Ovary (tissue), 9 donors: ENCODE data around the gene PYCR2. TPM values are rescaled to one million over a fixed set of nuclear protein-coding genes. Genes with fewer than 3 reads are reported as not detected.

Experiments
- DNase-seq, 5 donors: peaks; one replicate each; pipeline ENCODE4 v3.0.0-alpha.2; 2019 to 2020
- H3K27ac ChIP-seq, 2 donors: fragments of 200-600 bp; one replicate each; pipeline versions ENCODE4 v1.5.1 to v1.8.0; 2019 to 2022
- H3K27me3 ChIP-seq: fragments of 200-600 bp; one replicate; pipeline ENCODE4 v1.8.0; 2022
- H3K36me3 ChIP-seq: fragments of 200-600 bp; sonication (generic); one replicate; pipeline ENCODE4 v1.5.1; 2019
- H3K4me1 ChIP-seq: one replicate; pipeline ENCODE4 v1.8.1; 2013; ENCODE audit warnings: mild to moderate bottlenecking, moderate library complexity; ENCODE audit not compliant: insufficient read depth
- H3K4me3 ChIP-seq: fragments of 200-600 bp; sonication (generic); one replicate; pipeline ENCODE4 v1.5.1; 2017
- H3K9me3 ChIP-seq, 2 donors: fragments of 200-600 bp in 1 of 2; sonication (generic) in 1 of 2; one replicate each; pipeline versions ENCODE4 v1.5.1 to v1.8.1; 2013 to 2019; ENCODE audit warnings: mild to moderate bottlenecking in 1 of 2, moderate library complexity in 1 of 2
- EP300 ChIP-seq: sonication (generic); formaldehyde crosslinking; IDR thresholded peaks from one replicate; pipeline ENCODE4 v1.6.1; 2017; ENCODE audit warnings: antibody characterized with exemption
- POLR2A ChIP-seq: fragments of 450-650 bp; IDR thresholded peaks from one replicate; pipeline ENCODE4 v1.6.1; 2017; ENCODE audit warnings: antibody characterized with exemption, mild to moderate bottlenecking, moderate library complexity
- WGBS, 3 donors: extraction: QIAGEN DNeasy Blood & Tissue Kit in 1 of 3; methylation state at CpG; one replicate each; pipeline versions ENCODE4 v1.1.5 to v1.1.7; 2013 to 2017; 5-methylcytosine and 5-hydroxymethylcytosine counted together
- intact Hi-C, 4 donors: fragments of 100-400 bp; cut with DNase I; formaldehyde crosslinking; loops; one replicate each; pipeline versions ENCODE4 v1.11.0 to v1.15.1; 2022 to 2023
- polyA plus RNA-seq, 2 donors: library from polyadenylated mRNA; stranded (reverse); fragments of 200-250 nt in 1 of 2; fragments of 350-450 nt in 1 of 2; fragmentation: Illumina TruSeq in 1 of 2; extraction: RNeasy Lipid Tissue Mini Kit (QIAGEN cat#74804) in 1 of 2; gene quantifications; one replicate each; pipeline ENCODE4 v1.2.3, GENCODE V29; 2013 to 2014
- total RNA-seq, 7 donors: library from RNA; depleted of rRNA in 2 of 7; stranded (reverse); fragments of >200 nt in 2 of 7; fragmentation: NEBNext Ultra II Directional in 3 of 7; extraction: Animal tissue kit (Norgen Biotek cat#: 25700) in 3 of 7; gene quantifications; one replicate each; pipeline versions ENCODE4 v1.1.0 to v1.2.4, GENCODE V29; 2016 to 2023
- TF ChIP-seq, protein P1 (sequence below), 3 donors: fragments of 450-650 bp in 2 of 3; fragments of 200-600 bp in 1 of 3; IDR thresholded peaks; one replicate each; pipeline versions ENCODE4 v1.5.1 to v1.8.0; 2016 to 2022; ENCODE audit warnings: antibody characterized with exemption in 3 of 3, mild to moderate bottlenecking in 1 of 3
- donor health status: DM: no; HTN: no; CAD: no; lungs with moderate emphysema.
- donor health status: DM: no; HTN: no; CAD: no.
- donor health status: Bipolar disorder and iron deficiency.
- donor health status: DM: yes; HTN: yes; CAD: no.
- donor health status: DM: no; HTN: no; CAD: no.
- donor health status: DM: yes; HTN: yes; CAD: no.

Gene PYCR2
- total and polyA plus RNA-seq, 9 donors: 35.8 to 93.3 (median 58.7) TPM

DNA sequence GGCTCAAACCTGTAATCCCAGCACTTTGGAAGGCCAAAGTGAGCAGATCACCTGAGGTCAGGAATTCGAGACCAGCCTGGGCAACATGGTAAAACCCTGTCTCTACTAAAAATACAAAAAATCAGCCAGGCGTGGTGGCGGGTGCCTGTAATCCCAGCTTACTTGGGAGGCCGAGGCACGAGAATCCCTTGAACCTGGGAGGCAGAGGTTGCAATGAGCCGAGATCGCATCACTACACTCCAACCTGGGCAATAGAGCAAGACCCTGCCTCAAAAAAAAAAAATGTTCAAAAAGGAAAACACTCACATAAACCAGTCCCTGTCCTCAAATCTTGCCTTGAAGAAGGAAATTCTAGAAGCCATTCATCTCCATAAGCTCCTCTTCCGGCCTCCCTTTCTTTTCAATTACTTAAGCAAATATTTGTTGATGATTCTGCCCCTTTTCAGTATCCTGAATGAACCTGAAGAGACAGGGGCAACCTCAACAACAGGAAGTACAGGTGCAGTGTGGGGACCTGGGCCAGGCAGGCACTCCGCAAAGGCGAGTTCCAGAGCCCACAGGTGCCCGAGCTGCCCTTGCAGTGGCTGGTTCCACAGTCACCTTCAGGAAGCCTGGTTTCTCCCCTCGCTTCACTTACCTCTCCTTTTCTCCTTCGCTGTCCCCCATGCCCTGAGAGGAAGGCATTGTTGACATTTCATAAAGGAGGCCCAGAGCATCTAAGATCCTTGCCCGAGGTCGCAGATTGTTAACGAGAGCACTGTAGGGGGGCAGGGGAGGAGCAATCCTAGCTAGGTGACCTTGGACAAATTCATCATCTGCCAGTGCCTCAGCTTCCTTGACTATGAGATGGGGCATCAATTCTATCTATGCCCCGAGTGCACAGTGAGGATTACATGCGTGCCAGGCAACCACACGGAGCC lies 26.2 kb downstream of the PYCR2 start:
- DNase-seq: no peak
- intact Hi-C loops: no loop called here
- no peak overlapping the region for H3K4me3 ChIP-seq
- no peaks in the 10 kb centered on the region for H3K36me3 ChIP-seq
- no peak overlapping the region for H3K27ac ChIP-seq
- no peaks in the 10 kb centered on the region for H3K9me3 ChIP-seq
- H3K27me3 ChIP-seq: no peaks in the 10 kb centered on the region
- TF ChIP-seq POLR2A (no peak), EP300 (no peak)
- TF ChIP-seq, protein P1, sequence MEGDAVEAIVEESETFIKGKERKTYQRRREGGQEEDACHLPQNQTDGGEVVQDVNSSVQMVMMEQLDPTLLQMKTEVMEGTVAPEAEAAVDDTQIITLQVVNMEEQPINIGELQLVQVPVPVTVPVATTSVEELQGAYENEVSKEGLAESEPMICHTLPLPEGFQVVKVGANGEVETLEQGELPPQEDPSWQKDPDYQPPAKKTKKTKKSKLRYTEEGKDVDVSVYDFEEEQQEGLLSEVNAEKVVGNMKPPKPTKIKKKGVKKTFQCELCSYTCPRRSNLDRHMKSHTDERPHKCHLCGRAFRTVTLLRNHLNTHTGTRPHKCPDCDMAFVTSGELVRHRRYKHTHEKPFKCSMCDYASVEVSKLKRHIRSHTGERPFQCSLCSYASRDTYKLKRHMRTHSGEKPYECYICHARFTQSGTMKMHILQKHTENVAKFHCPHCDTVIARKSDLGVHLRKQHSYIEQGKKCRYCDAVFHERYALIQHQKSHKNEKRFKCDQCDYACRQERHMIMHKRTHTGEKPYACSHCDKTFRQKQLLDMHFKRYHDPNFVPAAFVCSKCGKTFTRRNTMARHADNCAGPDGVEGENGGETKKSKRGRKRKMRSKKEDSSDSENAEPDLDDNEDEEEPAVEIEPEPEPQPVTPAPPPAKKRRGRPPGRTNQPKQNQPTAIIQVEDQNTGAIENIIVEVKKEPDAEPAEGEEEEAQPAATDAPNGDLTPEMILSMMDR (IDR thresholded peaks at IDR 0.05): no peak
- 90 to 94% (median 93%) methylated on average over 19 of the region's 19 CpGs for WGBS, 3 donors
- H3K4me1 ChIP-seq: no peaks in the 10 kb centered on the region

GRCh38 chr1:225896937-225897549 lies 27.0 kb downstream of the PYCR2 start:
- WGBS, 3 donors: 66 to 71% (median 70%) methylated on average over 7 of the region's 7 CpGs
- H3K9me3 ChIP-seq: no peaks in the 10 kb centered on the region
- intact Hi-C loops: no loop called here
- no peak overlapping the region for H3K27ac ChIP-seq
- H3K27me3 ChIP-seq: no peaks in the 10 kb centered on the region
- H3K4me1 ChIP-seq: no peaks in the 10 kb centered on the region
- TF ChIP-seq, protein P1 (IDR thresholded peaks at IDR 0.05): no peak
- TF ChIP-seq POLR2A (no peak), EP300 (no peak)
- H3K36me3 ChIP-seq: no peaks in the 10 kb centered on the region
- no peak overlapping the region for H3K4me3 ChIP-seq
- no peak for DNase-seq

DNA sequence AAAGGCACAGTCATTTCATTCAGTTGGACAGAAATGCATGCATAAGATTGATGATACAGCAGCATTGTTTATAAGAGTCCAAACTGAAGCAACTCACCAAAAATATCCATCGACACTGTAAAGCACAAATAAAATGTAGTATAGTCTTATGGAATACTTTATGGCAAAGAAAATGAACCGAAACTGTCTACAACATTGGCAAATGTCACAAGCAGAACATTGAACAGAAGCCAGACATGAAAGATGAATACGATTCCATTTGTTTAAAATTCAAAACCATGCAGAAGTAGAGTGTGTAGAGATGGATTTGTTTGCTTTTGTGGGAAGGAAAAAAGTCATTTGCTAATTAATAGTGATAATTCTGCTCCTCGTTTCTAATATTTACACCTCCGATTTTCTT lies 27.6 kb downstream of the PYCR2 start:
- TF ChIP-seq, protein P1 (IDR thresholded peaks at IDR 0.05): no peak
- TF ChIP-seq POLR2A (no peak), EP300 (no peak)
- Histone ChIP-seq H3K9me3 (no peaks in the 10 kb centered on the region), H3K36me3 (no peaks in the 10 kb centered on the region), H3K4me1 (no peaks in the 10 kb centered on the region), H3K4me3 (no peak overlapping the region), H3K27me3 (no peaks in the 10 kb centered on the region), H3K27ac (no peak overlapping the region)
- 76 to 83% (median 78%) methylated on average over 5 of the region's 5 CpGs for WGBS, 3 donors
- DNase-seq: no peak
- intact Hi-C loops: no loop called here

DNA sequence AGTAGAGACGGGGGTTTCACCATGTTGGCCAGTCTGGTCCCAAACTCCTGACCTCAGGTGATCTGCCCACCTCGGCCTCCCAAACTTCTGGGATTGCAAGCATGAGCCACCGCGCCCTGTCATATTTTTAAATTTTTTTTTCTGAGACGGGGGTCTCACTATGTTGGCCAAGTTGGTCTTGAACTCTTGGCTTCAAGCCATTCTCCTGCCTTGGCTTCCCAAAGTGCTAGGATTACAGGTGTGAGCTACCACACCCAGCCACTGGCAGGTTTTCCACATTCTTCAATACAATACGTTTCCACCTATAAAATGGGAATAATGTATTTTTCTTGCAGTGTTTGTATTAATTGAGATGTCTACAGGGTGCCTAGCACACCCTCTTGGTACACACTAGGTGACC lies 31.7 kb downstream of the PYCR2 start:
- DNase-seq: no peak
- no peak for TF ChIP-seq EP300
- TF ChIP-seq POLR2A: no peak
- TF ChIP-seq, protein P1 (IDR thresholded peaks at IDR 0.05): no peak
- no peaks in the 10 kb centered on the region for H3K36me3 ChIP-seq
- H3K4me3 ChIP-seq: no peak overlapping the region
- intact Hi-C loops: no loop called here
- WGBS, 3 donors: 89 to 95% (median 90%) methylated on average over 6 of the region's 6 CpGs
- H3K27ac ChIP-seq: no peak overlapping the region
- no peaks in the 10 kb centered on the region for H3K27me3 ChIP-seq
- no peaks in the 10 kb centered on the region for H3K9me3 ChIP-seq
- H3K4me1 ChIP-seq: peaks cover 5% of the 10 kb centered on the region
